B cell (primary cell): ENCODE data around the gene ADAMTS17.

Source experiments
- EZH2 ChIP-seq: IDR thresholded peaks from 2 replicates; pipeline ENCODE4 v1.6.1; 2012; ENCODE audit warnings: borderline replicate concordance, low read depth, mild to moderate bottlenecking, moderate library complexity, low read length; ENCODE audit not compliant: insufficient read depth, poor library complexity, severe bottlenecking
- TF ChIP-seq, protein P1 (sequence below): fragments of 200-600 bp; IDR thresholded peaks from one replicate; pipeline ENCODE4 v1.8.0; 2022; ENCODE audit warnings: antibody characterized with exemption, mild to moderate bottlenecking

DNA sequence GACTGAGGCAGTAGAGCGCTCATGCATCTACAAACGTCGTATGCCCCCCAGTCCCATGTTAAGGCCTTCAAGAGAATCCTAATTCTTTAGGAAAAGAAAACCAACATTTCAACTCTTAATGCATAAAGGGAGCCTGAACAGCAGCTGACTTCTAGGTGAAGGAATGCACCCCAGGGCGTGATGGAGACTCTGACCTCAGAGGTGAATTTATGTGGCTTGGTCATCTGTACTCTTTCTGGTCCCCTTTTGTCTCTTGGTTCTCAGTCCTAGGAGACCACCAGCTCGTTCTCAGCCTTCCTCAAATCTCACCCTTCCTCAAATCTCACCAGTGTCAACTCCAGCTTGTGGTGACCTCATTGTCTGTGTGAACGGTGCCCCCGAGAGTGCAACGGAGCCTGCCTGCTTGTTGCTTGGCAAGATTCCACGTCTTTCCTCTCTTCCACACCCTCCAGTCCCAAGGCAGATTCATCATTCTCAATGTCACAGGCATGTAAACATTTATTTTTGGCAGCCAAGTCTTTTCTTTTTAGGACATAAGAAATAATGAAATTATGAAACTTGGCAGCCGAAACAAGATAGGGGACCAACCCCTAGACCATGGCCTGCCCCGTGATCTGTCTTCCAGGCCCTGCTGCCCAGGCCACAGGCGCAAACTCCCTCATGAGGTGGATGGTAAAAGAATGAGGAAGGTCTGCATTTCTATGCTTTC lies 166.2 kb downstream of the ADAMTS17 start:
- TF ChIP-seq, protein P1, sequence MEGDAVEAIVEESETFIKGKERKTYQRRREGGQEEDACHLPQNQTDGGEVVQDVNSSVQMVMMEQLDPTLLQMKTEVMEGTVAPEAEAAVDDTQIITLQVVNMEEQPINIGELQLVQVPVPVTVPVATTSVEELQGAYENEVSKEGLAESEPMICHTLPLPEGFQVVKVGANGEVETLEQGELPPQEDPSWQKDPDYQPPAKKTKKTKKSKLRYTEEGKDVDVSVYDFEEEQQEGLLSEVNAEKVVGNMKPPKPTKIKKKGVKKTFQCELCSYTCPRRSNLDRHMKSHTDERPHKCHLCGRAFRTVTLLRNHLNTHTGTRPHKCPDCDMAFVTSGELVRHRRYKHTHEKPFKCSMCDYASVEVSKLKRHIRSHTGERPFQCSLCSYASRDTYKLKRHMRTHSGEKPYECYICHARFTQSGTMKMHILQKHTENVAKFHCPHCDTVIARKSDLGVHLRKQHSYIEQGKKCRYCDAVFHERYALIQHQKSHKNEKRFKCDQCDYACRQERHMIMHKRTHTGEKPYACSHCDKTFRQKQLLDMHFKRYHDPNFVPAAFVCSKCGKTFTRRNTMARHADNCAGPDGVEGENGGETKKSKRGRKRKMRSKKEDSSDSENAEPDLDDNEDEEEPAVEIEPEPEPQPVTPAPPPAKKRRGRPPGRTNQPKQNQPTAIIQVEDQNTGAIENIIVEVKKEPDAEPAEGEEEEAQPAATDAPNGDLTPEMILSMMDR: no peak
- TF ChIP-seq EZH2: no peak
